GM23248 (cell line): ENCODE measurements around the gene AKAP12. TPM values are rescaled to one million over a fixed set of nuclear protein-coding genes. Genes with fewer than 3 reads are reported as not detected.
A peak's percentile ranks its signal among the peaks of the same experiment; 100 is the strongest.

Experiments
- DNase-seq: peaks from one replicate; pipeline ENCODE4 v3.0.0-alpha.2; 2015
- H2AFZ ChIP-seq: fragments of 200-600 bp; sonication (generic); 2 replicates; pipeline ENCODE4 v1.6.1; 2016; ENCODE audit warnings: antibody characterized with exemption
- H3F3A ChIP-seq: fragments of 200-600 bp; sonication (generic); 2 replicates; pipeline ENCODE4 v1.6.1; 2016; ENCODE audit warnings: mild to moderate bottlenecking, antibody characterized with exemption, mixed run types; ENCODE audit not compliant: insufficient read depth
- H3K27ac ChIP-seq: fragments of 200-600 bp; sonication (generic); 2 replicates; pipeline ENCODE4 v1.5.1; 2016; ENCODE audit warnings: mild to moderate bottlenecking
- H3K27me3 ChIP-seq: fragments of 200-600 bp; sonication (generic); replicated peaks from 2 replicates; pipeline ENCODE4 v1.6.1; 2016; ENCODE audit warnings: mild to moderate bottlenecking; ENCODE audit not compliant: insufficient read depth
- H3K36me3 ChIP-seq: fragments of 200-600 bp; sonication (generic); 2 replicates; pipeline ENCODE4 v1.6.1; 2016; ENCODE audit warnings: low read depth, mild to moderate bottlenecking
- H3K4me1 ChIP-seq: fragments of 200-600 bp; sonication (generic); 2 replicates; pipeline ENCODE4 v1.6.1; 2016; ENCODE audit warnings: mild to moderate bottlenecking; ENCODE audit not compliant: insufficient read depth
- H3K4me2 ChIP-seq: fragments of 200-600 bp; sonication (generic); one replicate; pipeline ENCODE4 v1.6.1; 2016; ENCODE audit warnings: mild to moderate bottlenecking; ENCODE audit not compliant: unreplicated experiment
- H3K4me3 ChIP-seq: fragments of 200-600 bp; sonication (generic); 2 replicates; pipeline ENCODE4 v1.5.1; 2016; ENCODE audit warnings: mild to moderate bottlenecking
- H3K79me2 ChIP-seq: fragments of 200-600 bp; sonication (generic); 2 replicates; pipeline ENCODE4 v1.6.1; 2016; ENCODE audit warnings: mild to moderate bottlenecking; ENCODE audit not compliant: insufficient read depth
- H3K9ac ChIP-seq: fragments of 200-600 bp; sonication (generic); 2 replicates; pipeline ENCODE4 v1.6.1; 2016; ENCODE audit warnings: mild to moderate bottlenecking
- H3K9me2 ChIP-seq: fragments of 200-600 bp; sonication (generic); 2 replicates; pipeline ENCODE4 v1.6.1; 2016; ENCODE audit warnings: mixed run types, mild to moderate bottlenecking, moderate library complexity; ENCODE audit not compliant: insufficient read depth
- H3K9me3 ChIP-seq: fragments of 200-600 bp; sonication (generic); one replicate; pipeline ENCODE4 v1.6.1; 2017; ENCODE audit warnings: low read depth
- H4K20me1 ChIP-seq: fragments of 200-600 bp; sonication (generic); 2 replicates; pipeline ENCODE4 v1.6.0; 2016; ENCODE audit not compliant: insufficient read depth
- EZH2 ChIP-seq: fragments of 200-600 bp; sonication (generic); IDR thresholded peaks from 2 replicates; pipeline ENCODE4 v1.6.1; 2018; ENCODE audit warnings: antibody characterized with exemption, mild to moderate bottlenecking; ENCODE audit not compliant: insufficient read depth, poor library complexity, severe bottlenecking
- EZH2phosphoT487 ChIP-seq: fragments of 200-600 bp; sonication (generic); IDR thresholded peaks from 2 replicates; pipeline ENCODE4 v1.6.1; 2018; ENCODE audit warnings: antibody characterized with exemption, moderate library complexity, mild to moderate bottlenecking, low read depth; ENCODE audit not compliant: insufficient read depth
- WGBS, 2 experiments: methylation state at CpG; one replicate each; pipeline ENCODE4 v1.1.6; 2015 to 2017; ENCODE audit warnings: low lambda C conversion rate in 2 of 2, low coverage in 1 of 2; ENCODE audit errors: missing lambda C conversion rate in 2 of 2; 5-methylcytosine and 5-hydroxymethylcytosine counted together
- in situ Hi-C: fragments of 300-500 bp; cut with MboI; formaldehyde crosslinking; loops from 2 replicates; pipeline ENCODE4 v1.15.0; 2020
- polyA plus RNA-seq: library from polyadenylated mRNA; unstranded; fragments of >200 nt; fragmentation: Nextera tagmentation; extraction: Ambion mirVana; gene quantifications from 2 replicates; pipeline ENCODE4 v1.2.1, GENCODE V29; 2016
- total RNA-seq: library from RNA; depleted of rRNA; stranded (reverse); fragments of >200 nt; shearing (Covaris generic); gene quantifications from 2 replicates; pipeline ENCODE4 v1.2.3, GENCODE V29; 2014

The AKAP12 gene
- total and polyA plus RNA-seq, 2 experiments from 2014 or later: 15.7 to 24.6 TPM

- H3F3A ChIP-seq: peaks cover 17% of the 10 kb centered on the region; the same call in 1 of the 2 replicates
- no peaks in the 10 kb centered on the region for H4K20me1 ChIP-seq
- no peak overlapping the region for H3K27ac ChIP-seq
- peaks cover 9% of the 10 kb centered on the region; the same call in 1 of the 2 replicates for H3K79me2 ChIP-seq
- H3K27me3 ChIP-seq: no peaks in the 10 kb centered on the region
- no peaks in the 10 kb centered on the region for H3K36me3 ChIP-seq
- no peaks in the 10 kb centered on the region for H3K9me3 ChIP-seq
- in situ Hi-C loops: loop anchor here (10.0 to 25.0 kb wide), 3 partner anchors 311 to 914 kb away; no protein-coding TSS in a partner anchor
- 25 to 26% methylated on average over 8 of the region's 8 CpGs for WGBS, 2 experiments
- peak overlapping the region; percentile 83 for H3K4me3 ChIP-seq
- H2AFZ ChIP-seq: peak overlapping the region; percentile 91
- peak overlapping the region; percentile 74 for H3K9ac ChIP-seq
- H3K9me2 ChIP-seq: no peaks in the 10 kb centered on the region
- TF ChIP-seq EZH2 (no peak), EZH2phosphoT487 (no peak)
- peak overlapping the region; percentile 95 for H3K4me2 ChIP-seq
- DNase-seq: peak; percentile 29
- peaks cover 22% of the 10 kb centered on the region; the same call in 1 of the 2 replicates for H3K4me1 ChIP-seq
Measured at GRCh38 chr6:151326116-151326825, 86.5 kb downstream of the AKAP12 start.

GRCh38 chr6:151327101-151327500 lies 87.3 kb downstream of the AKAP12 start:
- Histone ChIP-seq H3K9ac (no peak overlapping the region), H3K4me1 (peaks cover 22% of the 10 kb centered on the region; the same call in 1 of the 2 replicates), H3K4me2 (no peak overlapping the region), H3K9me3 (no peaks in the 10 kb centered on the region), H3K9me2 (no peaks in the 10 kb centered on the region), H2AFZ (no peak overlapping the region), H3K36me3 (no peaks in the 10 kb centered on the region), H3K27me3 (no peaks in the 10 kb centered on the region), H3K4me3 (no peak overlapping the region), H3K79me2 (peaks cover 9% of the 10 kb centered on the region; the same call in 1 of the 2 replicates), H3F3A (peaks cover 17% of the 10 kb centered on the region; the same call in 1 of the 2 replicates), H3K27ac (no peak overlapping the region), H4K20me1 (no peaks in the 10 kb centered on the region)
- DNase-seq: no peak
- WGBS, 2 experiments: 81 to 83% methylated on average over 4 of the region's 4 CpGs
- in situ Hi-C loops: loop anchor here (10.0 to 25.0 kb wide), 3 partner anchors 312 to 915 kb away; no protein-coding TSS in a partner anchor
- no peak for TF ChIP-seq EZH2phosphoT487
- no peak for TF ChIP-seq EZH2

GRCh38 chr6:151330130-151330696 lies 90.4 kb downstream of the AKAP12 start:
- no peaks in the 10 kb centered on the region for H4K20me1 ChIP-seq
- DNase-seq: peak; percentile 55
- no peak overlapping the region for H3K4me2 ChIP-seq
- no peak overlapping the region for H3K27ac ChIP-seq
- no peak for TF ChIP-seq EZH2phosphoT487
- no peak for TF ChIP-seq EZH2
- 49 to 50% methylated on average over 6 of the region's 6 CpGs for WGBS, 2 experiments
- H3F3A ChIP-seq: 0 out of 2 replicates have a peak, but pooled peaks cover 3% of the 10 kb centered on the region
- no peaks in the 10 kb centered on the region for H3K9me2 ChIP-seq
- no peaks in the 10 kb centered on the region for H3K27me3 ChIP-seq
- H3K36me3 ChIP-seq: no peaks in the 10 kb centered on the region
- no peaks in the 10 kb centered on the region for H3K9me3 ChIP-seq
- no peak overlapping the region for H2AFZ ChIP-seq
- H3K4me3 ChIP-seq: no peak overlapping the region
- no peak overlapping the region for H3K9ac ChIP-seq
- peaks cover 9% of the 10 kb centered on the region; the same call in 1 of the 2 replicates for H3K4me1 ChIP-seq
- peaks cover 9% of the 10 kb centered on the region; the same call in 1 of the 2 replicates for H3K79me2 ChIP-seq
- in situ Hi-C loops: loop anchor here (25.0 kb wide), 1 partner anchor 918 kb away; no protein-coding TSS in a partner anchor

GRCh38 chr6:151335930-151336329 lies 96.2 kb downstream of the AKAP12 start:
- H3K27ac ChIP-seq: no peak overlapping the region
- H3K9me3 ChIP-seq: no peaks in the 10 kb centered on the region
- no peaks in the 10 kb centered on the region for H3K27me3 ChIP-seq
- H4K20me1 ChIP-seq: no peaks in the 10 kb centered on the region
- H3K4me1 ChIP-seq: no peaks in the 10 kb centered on the region
- no peaks in the 10 kb centered on the region for H3K79me2 ChIP-seq
- no peak for DNase-seq
- H3K4me3 ChIP-seq: no peak overlapping the region
- H2AFZ ChIP-seq: no peak overlapping the region
- in situ Hi-C loops: loop anchor here (25.0 kb wide), 1 partner anchor 924 kb away; no protein-coding TSS in a partner anchor
- H3K36me3 ChIP-seq: no peaks in the 10 kb centered on the region
- H3F3A ChIP-seq: no peaks in the 10 kb centered on the region
- no peak for TF ChIP-seq EZH2phosphoT487
- TF ChIP-seq EZH2: no peak
- no peak overlapping the region for H3K9ac ChIP-seq
- no peak overlapping the region for H3K4me2 ChIP-seq
- no peaks in the 10 kb centered on the region for H3K9me2 ChIP-seq
